ENCODE measurements around the gene CCDC85A. TPM values are rescaled to one million over a fixed set of nuclear protein-coding genes. Genes with fewer than 3 reads are reported as not detected.

Gene CCDC85A
- total RNA-seq, 1 donor from 2014 or later: 1.7 TPM

GRCh38 chr2:56287974-56288373 is 104.2 kb downstream of the CCDC85A start:
- peaks cover 10% of the 10 kb centered on the region for H3K4me1 Mint-ChIP-seq (ENCODE audit: unreplicated experiment)
- H3K27ac Mint-ChIP-seq (ENCODE audit: unreplicated experiment): no peak overlapping the region
- no peak for DNase-seq (ENCODE audit: extremely low spot score, unreplicated experiment)
- no peak overlapping the region for H3K4me3 Mint-ChIP-seq (ENCODE audit: unreplicated experiment)
- peaks cover 2% of the 10 kb centered on the region for H3K36me3 Mint-ChIP-seq (ENCODE audit: unreplicated experiment)
- peaks cover 7% of the 10 kb centered on the region for H3K9me3 Mint-ChIP-seq (ENCODE audit: unreplicated experiment)
- TF ChIP-seq CTCF (IDR thresholded peaks at IDR 0.05): no peak
- H3K27me3 Mint-ChIP-seq (ENCODE audit: unreplicated experiment): no peaks in the 10 kb centered on the region

- peaks cover 7% of the 10 kb centered on the region for H3K9me3 Mint-ChIP-seq (ENCODE audit: unreplicated experiment)
- H3K27ac Mint-ChIP-seq (ENCODE audit: unreplicated experiment): no peak overlapping the region
- H3K4me1 Mint-ChIP-seq (ENCODE audit: unreplicated experiment): peaks cover 10% of the 10 kb centered on the region
- DNase-seq (ENCODE audit: extremely low spot score, unreplicated experiment): no peak
- no peak for TF ChIP-seq CTCF (IDR thresholded peaks at IDR 0.05)
- H3K4me3 Mint-ChIP-seq (ENCODE audit: unreplicated experiment): no peak overlapping the region
- H3K27me3 Mint-ChIP-seq (ENCODE audit: unreplicated experiment): no peaks in the 10 kb centered on the region
- peaks cover 2% of the 10 kb centered on the region for H3K36me3 Mint-ChIP-seq (ENCODE audit: unreplicated experiment)
These were observed 105.2 kb downstream of the CCDC85A start for GRCh38 chr2:56288838-56289580.

- no peaks in the 10 kb centered on the region for H3K9me3 Mint-ChIP-seq (ENCODE audit: unreplicated experiment)
- H3K27me3 Mint-ChIP-seq (ENCODE audit: unreplicated experiment): no peaks in the 10 kb centered on the region
- TF ChIP-seq CTCF (IDR thresholded peaks at IDR 0.05): no peak
- H3K4me1 Mint-ChIP-seq (ENCODE audit: unreplicated experiment): peaks cover 10% of the 10 kb centered on the region
- DNase-seq (ENCODE audit: extremely low spot score, unreplicated experiment): no peak
- H3K27ac Mint-ChIP-seq (ENCODE audit: unreplicated experiment): no peak overlapping the region
- H3K36me3 Mint-ChIP-seq (ENCODE audit: unreplicated experiment): no peaks in the 10 kb centered on the region
- H3K4me3 Mint-ChIP-seq (ENCODE audit: unreplicated experiment): no peak overlapping the region
These were observed 107.9 kb downstream of the CCDC85A start for GRCh38 chr2:56291711-56292110.

- Mint-ChIP-seq H3K4me1 (ENCODE audit: unreplicated experiment) (peaks cover under 1% of the 10 kb centered on the region), H3K27ac (ENCODE audit: unreplicated experiment) (no peak overlapping the region), H3K36me3 (ENCODE audit: unreplicated experiment) (no peaks in the 10 kb centered on the region), H3K4me3 (ENCODE audit: unreplicated experiment) (no peak overlapping the region), H3K9me3 (ENCODE audit: unreplicated experiment) (no peaks in the 10 kb centered on the region), H3K27me3 (ENCODE audit: unreplicated experiment) (no peaks in the 10 kb centered on the region)
- no peak for DNase-seq (ENCODE audit: extremely low spot score, unreplicated experiment)
- no peak for TF ChIP-seq CTCF (IDR thresholded peaks at IDR 0.05)
These were observed 109.2 kb downstream of the CCDC85A start for GRCh38 chr2:56292951-56293350.

- Mint-ChIP-seq H3K4me3 (ENCODE audit: unreplicated experiment) (no peak overlapping the region), H3K36me3 (ENCODE audit: unreplicated experiment) (no peaks in the 10 kb centered on the region), H3K27ac (ENCODE audit: unreplicated experiment) (no peak overlapping the region), H3K9me3 (ENCODE audit: unreplicated experiment) (no peaks in the 10 kb centered on the region), H3K4me1 (ENCODE audit: unreplicated experiment) (peaks cover 3% of the 10 kb centered on the region), H3K27me3 (ENCODE audit: unreplicated experiment) (no peaks in the 10 kb centered on the region)
- no peak for DNase-seq (ENCODE audit: extremely low spot score, unreplicated experiment)
- no peak for TF ChIP-seq CTCF (IDR thresholded peaks at IDR 0.05)
These were observed 111.9 kb downstream of the CCDC85A start for GRCh38 chr2:56295666-56296065.

Measured in osteocyte (in vitro differentiated cells).